K562 (cell line): ENCODE measurements around the gene CTBP2. TPM values are rescaled to one million over a fixed set of nuclear protein-coding genes. Genes with fewer than 3 reads are reported as not detected.

Experiments
- ATAC-seq: fragments of 200-7000 bp; cut with Tn5 transposase; 3 replicates; pipeline ENCODE4 v1.9.1; 2020; ENCODE audit warnings: moderate library complexity
- BruUV-seq: library from RNA; stranded (reverse); fragments of 400-500 nt; replicated peaks from 2 replicates; lab custom pipeline; 2021; lab: Mats Ljungman, UMichigan
- CTCF ChIA-PET: fragments of 300-600 bp; formaldehyde crosslinking; extraction: SDS; loops from one replicate; lab custom pipeline; 2021; ENCODE audit warnings: low intra/inter-chr PET ratio; lab: Yijun Ruan, JAX
- POLR2A ChIA-PET: fragments of 300-600, 350-650 bp; sonication (Branson Sonifier 250); formaldehyde crosslinking; extraction: SDS; loops from one replicate; lab custom pipeline; 2021; ENCODE audit warnings: antibody characterized with exemption, inconsistent platforms; lab: Yijun Ruan, JAX
- DNase-seq, 4 experiments: peaks; one replicate each; pipeline versions ENCODE4 v3.0.0 to v3.0.0-alpha.2; 2011 to 2018; ENCODE audit warnings: low spot score in 3 of 4, mixed read lengths in 3 of 4; ENCODE audit errors: extremely low read depth in 1 of 4
- FAIRE-seq: peaks from 2 replicates; lab custom pipeline; 2011; peaks lifted over from hg19 to GRCh38; lab: Jason Lieb, UNC
- H2AFZ ChIP-seq: 2 replicates; pipeline ENCODE4 v1.6.0; 2011; ENCODE audit warnings: low read depth, low read length, control low read depth, inconsistent platforms
- H3K27ac ChIP-seq: fragments of 200-600 bp; 3 replicates; pipeline ENCODE4 v1.8.0; 2011; ENCODE audit warnings: low read depth, mild to moderate bottlenecking, control low read depth, inconsistent platforms, low read length, moderate library complexity, mixed read lengths; ENCODE audit errors: extremely low read depth
- H3K27me3 ChIP-seq, 2 experiments: fragments of 300-600 bp in 1 of 2; 2 replicates in 1 of 2; 3 replicates in 1 of 2; pipeline versions ENCODE4 v1.6.0 to v1.8.0; 2011; ENCODE audit warnings: inconsistent platforms in 2 of 2, low read length in 2 of 2, mild to moderate bottlenecking in 1 of 2, mixed read lengths in 1 of 2, moderate library complexity in 1 of 2; ENCODE audit not compliant: control insufficient read depth in 2 of 2, insufficient read depth in 2 of 2
- H3K36me3 ChIP-seq: fragments of 300-600 bp; 3 replicates; pipeline ENCODE4 v1.8.0; 2011; ENCODE audit warnings: mild to moderate bottlenecking, low read length, inconsistent platforms; ENCODE audit not compliant: control insufficient read depth, insufficient read depth
- H3K4me1 ChIP-seq, 2 experiments: fragments of 200-600 bp in 1 of 2; replicated peaks in 1 of 2; 2 replicates in 1 of 2; 3 replicates in 1 of 2; pipeline versions ENCODE4 v1.5.1 to v1.8.0; 2011; ENCODE audit warnings: inconsistent platforms in 2 of 2, low read length in 2 of 2, mild to moderate bottlenecking in 1 of 2, mixed read lengths in 1 of 2, moderate library complexity in 1 of 2; ENCODE audit not compliant: control insufficient read depth in 2 of 2, insufficient read depth in 2 of 2
- H3K4me2 ChIP-seq: 2 replicates; pipeline ENCODE4 v1.6.1; 2011; ENCODE audit warnings: low read length, control low read depth, inconsistent platforms, mixed read lengths; ENCODE audit not compliant: insufficient read depth
- H3K4me3 ChIP-seq: fragments of 200-600 bp; sonication (generic), shearing (Covaris generic); 2 replicates; pipeline ENCODE4 v1.5.1; 2016; ENCODE audit warnings: control low read depth, inconsistent platforms
- H3K79me2 ChIP-seq: fragments of 200-600 bp; 3 replicates; pipeline ENCODE4 v1.8.0; 2011; ENCODE audit warnings: low read length, inconsistent platforms; ENCODE audit not compliant: control insufficient read depth, insufficient read depth
- H3K9ac ChIP-seq, 2 experiments: 2 replicates each; pipeline versions ENCODE4 v1.6.0 to v1.6.1; 2011; ENCODE audit warnings: low read depth in 2 of 2, low read length in 2 of 2, control low read depth in 1 of 2, inconsistent platforms in 1 of 2, mild to moderate bottlenecking in 1 of 2, mixed read lengths in 1 of 2; ENCODE audit not compliant: insufficient read depth in 1 of 2
- H3K9me1 ChIP-seq: one replicate; pipeline ENCODE4 v1.6.0; 2011; ENCODE audit warnings: inconsistent platforms, mild to moderate bottlenecking, low read length, moderate library complexity; ENCODE audit not compliant: control insufficient read depth, insufficient read depth
- H3K9me3 ChIP-seq: replicated peaks from 2 replicates; pipeline ENCODE4 v1.5.1; 2011; ENCODE audit warnings: low read depth, low read length, inconsistent platforms; ENCODE audit not compliant: control insufficient read depth, insufficient read depth
- H4K20me1 ChIP-seq: replicated peaks from 2 replicates; pipeline ENCODE4 v1.6.1; 2011; ENCODE audit warnings: low read length, inconsistent platforms, mixed read lengths; ENCODE audit not compliant: control insufficient read depth, insufficient read depth
- CAMTA2 ChIP-seq: fragments of 250-450 bp; sonication (Bioruptor Pico); conservative IDR thresholded peaks from 2 replicates; pipeline ENCODE4 v1.5.1; 2022
- E2F1 ChIP-seq: sonication (generic); formaldehyde crosslinking; IDR thresholded peaks from 2 replicates; pipeline ENCODE4 v1.8.1; 2023; ENCODE audit warnings: mild to moderate bottlenecking, missing genetic modification reagents, moderate library complexity
- ELF4 ChIP-seq: fragments of 450-650 bp; formaldehyde crosslinking; IDR thresholded peaks from 2 replicates; pipeline ENCODE4 v1.4.0; 2022; ENCODE audit warnings: missing genetic modification characterization
- IRF2 ChIP-seq: sonication (generic); formaldehyde crosslinking; IDR thresholded peaks from 2 replicates; pipeline ENCODE4 v1.8.1; 2022; ENCODE audit warnings: mild to moderate bottlenecking, missing genetic modification reagents
- JUN ChIP-seq, 2 experiments: sonication (generic) in 1 of 2; formaldehyde crosslinking in 1 of 2; IDR thresholded peaks; 2 replicates each; pipeline versions ENCODE4 v1.6.1 to v1.8.0; 2012 to 2022; ENCODE audit warnings: borderline replicate concordance in 2 of 2, mild to moderate bottlenecking in 2 of 2, improper control_type of control experiment in 1 of 2, low read depth in 1 of 2, low read length in 1 of 2, missing genetic modification reagents in 1 of 2
- MTF1 ChIP-seq: fragments of 250-450 bp; sonication (Bioruptor Pico); IDR thresholded peaks from 2 replicates; pipeline ENCODE4 v1.9.0; 2021; ENCODE audit warnings: moderate library complexity, mild to moderate bottlenecking, inconsistent platforms, borderline replicate concordance
- RERE ChIP-seq: sonication (generic); formaldehyde crosslinking; IDR thresholded peaks from 2 replicates; pipeline ENCODE4 v1.8.0; 2023; ENCODE audit warnings: missing genetic modification reagents, mild to moderate bottlenecking, borderline replicate concordance
- SRSF1 ChIP-seq: fragments of 200-400 bp; formaldehyde crosslinking; IDR thresholded peaks from 2 replicates; pipeline ENCODE4 v1.6.1; 2017; ENCODE audit warnings: mild to moderate bottlenecking, low read depth, low read length, moderate library complexity
- SRSF9 ChIP-seq: fragments of 200-400 bp; formaldehyde crosslinking; IDR thresholded peaks from 2 replicates; pipeline ENCODE4 v1.6.1; 2017; ENCODE audit warnings: low read depth, low read length, borderline replicate concordance
- TCF7 ChIP-seq: sonication (generic); IDR thresholded peaks from 2 replicates; pipeline ENCODE4 v1.6.1; 2016; ENCODE audit warnings: antibody characterized with exemption, borderline replicate concordance
- THRA ChIP-seq: fragments of 450-650 bp; IDR thresholded peaks from 2 replicates; pipeline ENCODE4 v1.6.1; 2017; ENCODE audit warnings: mild to moderate bottlenecking, moderate library complexity
- XRCC5 ChIP-seq: fragments of 200-400 bp; formaldehyde crosslinking; IDR thresholded peaks from 2 replicates; pipeline ENCODE4 v1.6.1; 2017; ENCODE audit warnings: low read depth, mild to moderate bottlenecking, low read length
- ZBTB26 ChIP-seq: fragments of 450-650 bp; formaldehyde crosslinking; IDR thresholded peaks from 2 replicates; pipeline ENCODE4 v1.4.0; 2022; ENCODE audit warnings: missing genetic modification characterization
- WGBS: fragments of 100-300 bp; shearing (Covaris generic); methylation state at CpG from one replicate; pipeline ENCODE4 v1.1.6; 2016; ENCODE audit warnings: low coverage, mixed read lengths; ENCODE audit not compliant: insufficient coverage; ENCODE audit errors: missing lambda C conversion rate; 5-methylcytosine and 5-hydroxymethylcytosine counted together
- in situ Hi-C: fragments of 300-500 bp; cut with MboI; formaldehyde crosslinking; loops from 4 replicates; pipeline ENCODE4 v1.15.0; 2018; ENCODE audit warnings: inconsistent platforms, mixed read lengths
- intact Hi-C: fragments of 100-400 bp; cut with micrococcal nuclease; formaldehyde crosslinking; loops from 2 replicates; pipeline ENCODE4 v1.14.2; 2022
- polyA plus RNA-seq, 8 experiments: library from polyadenylated mRNA; depleted of rRNA in 4 of 8; stranded (reverse) in 5 of 8; unstranded in 3 of 8; fragments of >200 nt; fragmentation: Nextera tagmentation in 2 of 8; fragmentation: Illumina TruSeq in 1 of 8; extraction: Ambion mirVana in 2 of 8; extraction: Trizol in 1 of 8; gene quantifications; 2 replicates each; pipeline versions ENCODE4 v1.2.1 to v1.2.3, GENCODE V29; 2011 to 2014; ENCODE audit warnings: inconsistent platforms in 1 of 8, missing spikeins in 1 of 8
- total RNA-seq, 7 experiments: library from RNA; depleted of rRNA in 6 of 7; stranded (reverse); fragments of >200 nt in 6 of 7; fragmentation: Illumina TruSeq in 2 of 7; extraction: Trizol in 2 of 7; gene quantifications; 2 replicates each; pipeline versions ENCODE4 v1.2.1 to v1.2.3, GENCODE V29; 2011 to 2021; ENCODE audit warnings: low replicate concordance in 1 of 7

The CTBP2 gene
- total and polyA plus RNA-seq, 9 of the 15 experiments (the other 6 are each of a cell fraction or from before 2014, with no cell fraction given): 1.3 to 8.8 (median 5.1) TPM

- H4K20me1 ChIP-seq: 0 out of 2 replicates have a peak, but pooled peaks cover 4% of the 10 kb centered on the region
- in situ Hi-C loops: loop anchor here (25.0 kb wide), 1 partner anchor 777 kb away; no protein-coding TSS in a partner anchor
- H3K9me3 ChIP-seq: no peaks in the 10 kb centered on the region
- intact Hi-C loops: no loop called here
- H2AFZ ChIP-seq: no peak overlapping the region
- peaks cover 17% of the 10 kb centered on the region; the same call in 2 of the 3 replicates for H3K36me3 ChIP-seq
- H3K4me1 ChIP-seq: no peaks in the 10 kb centered on the region; a peak in 1 of 5 replicates
- no peaks in the 10 kb centered on the region for H3K9me1 ChIP-seq
- CTCF ChIA-PET: no interaction called here
- no peak overlapping the region for H3K27ac ChIP-seq
- no peak for DNase-seq
- H3K4me2 ChIP-seq: no peak overlapping the region
- POLR2A ChIA-PET: no interaction called here
- H3K27me3 ChIP-seq: no peaks in the 10 kb centered on the region
- FAIRE-seq: no peak
- ATAC-seq: no peak
- no peak overlapping the region for H3K9ac ChIP-seq
- no CpG with 5 or more reads among the region's 15 CpGs for WGBS
- H3K79me2 ChIP-seq: peaks cover 23% of the 10 kb centered on the region
- no TSS peak for BruUV-seq
- no peak overlapping the region for H3K4me3 ChIP-seq
- TF ChIP-seq RERE (CRISPR knock-in tag) (no peak), SRSF1 (no peak), SRSF9 (no peak), TCF7 (no peak), MTF1 (no peak), CAMTA2 (CRISPR knock-in tag) (no peak), THRA (no peak), ZBTB26 (CRISPR knock-in tag) (no peak), E2F1 (no peak), IRF2 (CRISPR knock-in tag) (no peak), JUN (IDR thresholded peaks at IDR 0.05; ENCODE audit: borderline replicate concordance, low read depth, low read length) (no peak), JUN (CRISPR knock-in tag; IDR thresholded peaks at IDR 0.05; ENCODE audit: borderline replicate concordance) (no peak), XRCC5 (no peak), ELF4 (CRISPR knock-in tag) (no peak)
Measured at GRCh38 chr10:125039354-125039769, 121.0 kb downstream of the CTBP2 start.
